H9 (cell line): ENCODE results near the gene IGLL5. TPM values are rescaled to one million over a fixed set of nuclear protein-coding genes. Genes with fewer than 3 reads are reported as not detected.

Source experiments
- DNase-seq: peaks from one replicate; pipeline ENCODE4 v3.0.0-alpha.2; 2017
- H2AFZ ChIP-seq: one replicate; pipeline ENCODE4 v1.6.1; 2013; ENCODE audit warnings: mild to moderate bottlenecking, low read length, control low read depth, moderate library complexity
- H2AK5ac ChIP-seq: 2 replicates; pipeline ENCODE4 v1.6.1; 2013; ENCODE audit warnings: low read length, control low read depth, mixed read lengths; ENCODE audit not compliant: insufficient read length
- H2BK120ac ChIP-seq: one replicate; pipeline ENCODE4 v1.6.1; 2013; ENCODE audit warnings: low read depth, mild to moderate bottlenecking, low read length, control low read depth, inconsistent platforms; ENCODE audit not compliant: poor library complexity, severe bottlenecking
- H2BK12ac ChIP-seq: 2 replicates; pipeline ENCODE4 v1.6.1; 2013; ENCODE audit warnings: low read length, control low read depth, mixed read lengths, low read depth; ENCODE audit not compliant: insufficient read length
- H2BK15ac ChIP-seq: 2 replicates; pipeline ENCODE4 v1.6.1; 2013; ENCODE audit warnings: low read depth, low read length, control low read depth
- H2BK20ac ChIP-seq: one replicate; pipeline ENCODE4 v1.6.1; 2013; ENCODE audit warnings: low read depth, mild to moderate bottlenecking, low read length, control low read depth, inconsistent platforms; ENCODE audit not compliant: poor library complexity, severe bottlenecking
- H2BK5ac ChIP-seq: 2 replicates; pipeline ENCODE4 v1.6.1; 2013; ENCODE audit warnings: low read length, control low read depth, mixed read lengths; ENCODE audit not compliant: insufficient read length
- H3K14ac ChIP-seq: 2 replicates; pipeline ENCODE4 v1.6.1; 2013; ENCODE audit warnings: low read length, control low read depth; ENCODE audit not compliant: insufficient read depth
- H3K18ac ChIP-seq: 2 replicates; pipeline ENCODE4 v1.6.1; 2013; ENCODE audit warnings: low read depth, mild to moderate bottlenecking, mixed read lengths, low read length, control low read depth; ENCODE audit not compliant: insufficient read length
- H3K23ac ChIP-seq: 2 replicates; pipeline ENCODE4 v1.6.1; 2013; ENCODE audit warnings: low read length, control low read depth, mixed read lengths, low read depth; ENCODE audit not compliant: insufficient read length
- H3K23me2 ChIP-seq: 2 replicates; pipeline ENCODE4 v1.6.1; 2013; ENCODE audit warnings: low read depth, mild to moderate bottlenecking, mixed read lengths, low read length, control low read depth; ENCODE audit not compliant: insufficient read length, poor library complexity, severe bottlenecking
- H3K27ac ChIP-seq: 2 replicates; pipeline ENCODE4 v1.5.1; 2013; ENCODE audit warnings: low read length, control low read depth, mixed read lengths, low read depth; ENCODE audit not compliant: insufficient read length
- H3K27me3 ChIP-seq: 2 replicates; pipeline ENCODE4 v1.6.1; 2013; ENCODE audit warnings: low read length, control low read depth, inconsistent platforms; ENCODE audit not compliant: insufficient read depth
- H3K4ac ChIP-seq: 2 replicates; pipeline ENCODE4 v1.6.1; 2013; ENCODE audit warnings: low read depth, mild to moderate bottlenecking, control low read depth, inconsistent platforms, low read length, moderate library complexity
- H3K4me1 ChIP-seq: 2 replicates; pipeline ENCODE4 v1.6.1; 2013; ENCODE audit warnings: low read length, control low read depth, inconsistent platforms; ENCODE audit not compliant: insufficient read depth
- H3K4me2 ChIP-seq: 2 replicates; pipeline ENCODE4 v1.6.1; 2013; ENCODE audit warnings: low read length, control low read depth, mixed read lengths; ENCODE audit not compliant: insufficient read length, insufficient read depth
- H3K56ac ChIP-seq: 2 replicates; pipeline ENCODE4 v1.6.1; 2013; ENCODE audit warnings: low read depth, mild to moderate bottlenecking, mixed read lengths, low read length, control low read depth; ENCODE audit not compliant: insufficient read length
- H3K79me1 ChIP-seq: 2 replicates; pipeline ENCODE4 v1.6.1; 2013; ENCODE audit warnings: low read depth, mild to moderate bottlenecking, moderate library complexity, low read length, control low read depth, inconsistent platforms; ENCODE audit not compliant: insufficient read depth, poor library complexity, severe bottlenecking
- H3K79me2 ChIP-seq: 2 replicates; pipeline ENCODE4 v1.6.1; 2013; ENCODE audit warnings: low read length, control low read depth, inconsistent platforms; ENCODE audit not compliant: insufficient read depth
- H3K9ac ChIP-seq: 2 replicates; pipeline ENCODE4 v1.6.1; 2013; ENCODE audit warnings: low read length, control low read depth, mixed read lengths; ENCODE audit not compliant: insufficient read length; ENCODE audit errors: extremely low read depth
- H3K9me3 ChIP-seq: one replicate; pipeline ENCODE4 v1.6.1; 2013; ENCODE audit warnings: low read depth, low read length, inconsistent platforms; ENCODE audit not compliant: control insufficient read depth
- H3T11ph ChIP-seq: one replicate; pipeline ENCODE4 v1.6.1; 2013; ENCODE audit warnings: mild to moderate bottlenecking, low read length, control low read depth, inconsistent platforms
- H4K20me1 ChIP-seq: one replicate; pipeline ENCODE4 v1.6.1; 2013; ENCODE audit not compliant: control insufficient read depth, insufficient read length, insufficient read depth
- H4K5ac ChIP-seq: 2 replicates; pipeline ENCODE4 v1.6.1; 2013; ENCODE audit warnings: low read depth, mild to moderate bottlenecking, mixed read lengths, low read length, control low read depth; ENCODE audit not compliant: insufficient read length
- H4K8ac ChIP-seq: replicated peaks from 2 replicates; pipeline ENCODE4 v1.6.1; 2013; ENCODE audit warnings: low read length, control low read depth, mixed read lengths, low read depth; ENCODE audit not compliant: insufficient read length
- H4K91ac ChIP-seq: 2 replicates; pipeline ENCODE4 v1.6.1; 2013; ENCODE audit warnings: low read depth, mild to moderate bottlenecking, moderate library complexity, mixed read lengths, low read length, control low read depth; ENCODE audit not compliant: insufficient read length
- H3K27ac Mint-ChIP-seq, 3 experiments: 2 replicates in 2 of 3; 3 replicates in 1 of 3; pipeline ENCODE4 v1.8.0; 2020 to 2021; ENCODE audit warnings: mixed read lengths in 3 of 3, mild to moderate bottlenecking in 1 of 3, moderate library complexity in 1 of 3
- H3K27me3 Mint-ChIP-seq: 2 replicates; pipeline ENCODE4 v1.8.0; 2021; ENCODE audit warnings: low read depth, mild to moderate bottlenecking, moderate library complexity, mixed read lengths
- H3K36me3 Mint-ChIP-seq, 3 experiments: 2 replicates in 2 of 3; 3 replicates in 1 of 3; pipeline ENCODE4 v1.8.0; 2020 to 2021; ENCODE audit warnings: low read depth in 3 of 3, mixed read lengths in 3 of 3; ENCODE audit not compliant: insufficient read depth in 1 of 3
- H3K4me1 Mint-ChIP-seq, 2 experiments: 2 replicates each; pipeline ENCODE4 v1.8.0; 2020; ENCODE audit warnings: mixed read lengths in 2 of 2
- H3K4me3 Mint-ChIP-seq, 2 experiments: 2 replicates in 1 of 2; 3 replicates in 1 of 2; pipeline ENCODE4 v1.8.0; 2020 to 2021; ENCODE audit warnings: mild to moderate bottlenecking in 2 of 2, mixed read lengths in 2 of 2, moderate library complexity in 1 of 2
- H3K9me3 Mint-ChIP-seq, 2 experiments: 2 replicates in 1 of 2; 3 replicates in 1 of 2; pipeline ENCODE4 v1.8.0; 2020; ENCODE audit warnings: mild to moderate bottlenecking in 2 of 2, mixed read lengths in 2 of 2, moderate library complexity in 1 of 2
- WGBS: extraction: QIAGEN DNeasy Blood & Tissue Kit; methylation state at CpG from one replicate; pipeline ENCODE4 v1.1.7; 2013; ENCODE audit warnings: missing lambda C conversion rate, low lambda C conversion rate, mixed read lengths; ENCODE audit not compliant: insufficient read length; ENCODE audit errors: extremely low coverage; 5-methylcytosine and 5-hydroxymethylcytosine counted together
- total RNA-seq: library from RNA; stranded (reverse); gene quantifications from 2 replicates; pipeline ENCODE4 v1.2.1, GENCODE V29; 2021
- TF ChIP-seq, protein P1 (sequence below): fragments of 200-600 bp; sonication (generic); conservative IDR thresholded peaks from 3 replicates; pipeline ENCODE4 v1.8.0; 2021; ENCODE audit warnings: antibody characterized with exemption, mild to moderate bottlenecking

IGLL5 gene
- total RNA-seq, 1 experiment from 2014 or later, result not detected

- no peak overlapping the region for H3K14ac ChIP-seq
- no peak overlapping the region for H3K27ac ChIP-seq
- no peak overlapping the region for H3K4ac ChIP-seq
- H2AK5ac ChIP-seq, result no peak overlapping the region
- no peaks in the 10 kb centered on the region for H3K79me2 ChIP-seq
- no peak overlapping the region for H2AFZ ChIP-seq
- no peaks in the 10 kb centered on the region for H3K23me2 ChIP-seq
- H4K91ac ChIP-seq, result no peak overlapping the region
- H2BK5ac ChIP-seq, result no peak overlapping the region
- no peak for DNase-seq
- no peak overlapping the region for H2BK15ac ChIP-seq
- no peaks in the 10 kb centered on the region for H3K4me1 ChIP-seq
- no peak overlapping the region for H4K8ac ChIP-seq
- H3T11ph ChIP-seq, result no peak overlapping the region
- H3K18ac ChIP-seq, result no peak overlapping the region
- Mint-ChIP-seq H3K27me3 (peaks cover 99% of the 10 kb centered on the region), H3K36me3 (no peaks in the 10 kb centered on the region), H3K9me3 (no peaks in the 10 kb centered on the region), H3K4me1 (no peaks in the 10 kb centered on the region), H3K4me3 (no peak overlapping the region), H3K27ac (no peak overlapping the region)
- no peaks in the 10 kb centered on the region for H3K79me1 ChIP-seq
- H2BK20ac ChIP-seq, result no peak overlapping the region
- H2BK120ac ChIP-seq, result no peak overlapping the region
- no peak overlapping the region for H3K56ac ChIP-seq
- H3K4me2 ChIP-seq, result no peak overlapping the region
- peaks cover 2% of the 10 kb centered on the region; the same call in 1 of the 2 replicates for H3K27me3 ChIP-seq
- H3K9me3 ChIP-seq, result no peaks in the 10 kb centered on the region
- H2BK12ac ChIP-seq, result no peak overlapping the region
- WGBS, result no CpG with 5 or more reads among the region's 10 CpGs
- TF ChIP-seq, protein P1, sequence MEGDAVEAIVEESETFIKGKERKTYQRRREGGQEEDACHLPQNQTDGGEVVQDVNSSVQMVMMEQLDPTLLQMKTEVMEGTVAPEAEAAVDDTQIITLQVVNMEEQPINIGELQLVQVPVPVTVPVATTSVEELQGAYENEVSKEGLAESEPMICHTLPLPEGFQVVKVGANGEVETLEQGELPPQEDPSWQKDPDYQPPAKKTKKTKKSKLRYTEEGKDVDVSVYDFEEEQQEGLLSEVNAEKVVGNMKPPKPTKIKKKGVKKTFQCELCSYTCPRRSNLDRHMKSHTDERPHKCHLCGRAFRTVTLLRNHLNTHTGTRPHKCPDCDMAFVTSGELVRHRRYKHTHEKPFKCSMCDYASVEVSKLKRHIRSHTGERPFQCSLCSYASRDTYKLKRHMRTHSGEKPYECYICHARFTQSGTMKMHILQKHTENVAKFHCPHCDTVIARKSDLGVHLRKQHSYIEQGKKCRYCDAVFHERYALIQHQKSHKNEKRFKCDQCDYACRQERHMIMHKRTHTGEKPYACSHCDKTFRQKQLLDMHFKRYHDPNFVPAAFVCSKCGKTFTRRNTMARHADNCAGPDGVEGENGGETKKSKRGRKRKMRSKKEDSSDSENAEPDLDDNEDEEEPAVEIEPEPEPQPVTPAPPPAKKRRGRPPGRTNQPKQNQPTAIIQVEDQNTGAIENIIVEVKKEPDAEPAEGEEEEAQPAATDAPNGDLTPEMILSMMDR, result no peak
- no peaks in the 10 kb centered on the region for H4K20me1 ChIP-seq
- H3K9ac ChIP-seq, result no peak overlapping the region
- no peak overlapping the region for H4K5ac ChIP-seq
- H3K23ac ChIP-seq, result no peak overlapping the region
Observed at GRCh38 chr22:22893077-22893805, 5.6 kb downstream of the IGLL5 start.
